NB4 (cell line): ENCODE measurements around the gene CCDC85C.

ENCODE experiments used
- MYC ChIP-seq: IDR thresholded peaks from 2 replicates; pipeline ENCODE4 v1.6.1; 2011; ENCODE audit warnings: low read depth, low read length
- POLR2A ChIP-seq: IDR thresholded peaks from 2 replicates; pipeline ENCODE4 v1.6.1; 2011; ENCODE audit warnings: mild to moderate bottlenecking; ENCODE audit not compliant: insufficient read length; ENCODE audit errors: extremely low read depth
- TF ChIP-seq, protein P1 (sequence below): IDR thresholded peaks from one replicate; pipeline ENCODE4 v1.5.1; 2012; ENCODE audit warnings: low read depth, low read length
- TF ChIP-seq, protein P2 (sequence below): IDR thresholded peaks from 2 replicates; pipeline ENCODE4 v1.6.1; 2011; ENCODE audit warnings: low read depth, low read length

DNA sequence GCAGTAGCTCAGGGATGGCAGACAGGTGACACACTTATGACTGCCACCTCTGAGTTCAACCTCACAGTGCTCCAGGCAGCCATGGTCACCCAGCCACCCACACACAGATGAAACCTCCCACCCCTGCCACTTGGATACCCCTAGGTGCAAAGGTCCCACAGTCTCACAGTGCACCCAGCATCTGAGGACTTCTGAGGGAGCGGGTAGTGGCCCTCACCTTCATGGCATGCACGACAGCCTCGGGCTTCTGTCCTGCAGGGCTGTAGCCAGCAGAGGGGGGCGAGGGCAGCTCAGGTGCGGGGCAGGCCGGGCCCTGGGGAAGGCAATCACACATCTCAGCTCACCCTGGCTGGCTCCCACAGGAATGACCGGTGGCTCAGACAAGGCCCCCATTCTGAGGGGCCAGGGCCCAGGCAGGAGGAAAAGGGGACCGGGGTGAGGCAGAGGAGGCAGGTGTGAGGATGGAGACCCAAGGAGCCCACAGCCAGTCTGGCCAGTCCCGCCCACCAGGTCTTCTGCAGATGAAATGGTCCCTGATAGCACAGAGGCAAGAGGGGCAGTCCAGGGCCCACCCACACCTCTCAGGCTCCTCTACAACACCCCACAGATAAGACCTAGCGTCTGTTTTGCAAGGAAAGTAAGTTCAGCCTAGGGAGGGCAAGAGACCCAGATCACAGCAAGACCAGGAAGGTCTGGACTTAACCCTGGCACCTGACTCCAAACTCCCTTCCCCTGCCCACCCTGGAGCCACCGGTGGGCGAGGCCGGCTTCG, 87.0 kb downstream of the CCDC85C start:
- TF ChIP-seq, protein P1, sequence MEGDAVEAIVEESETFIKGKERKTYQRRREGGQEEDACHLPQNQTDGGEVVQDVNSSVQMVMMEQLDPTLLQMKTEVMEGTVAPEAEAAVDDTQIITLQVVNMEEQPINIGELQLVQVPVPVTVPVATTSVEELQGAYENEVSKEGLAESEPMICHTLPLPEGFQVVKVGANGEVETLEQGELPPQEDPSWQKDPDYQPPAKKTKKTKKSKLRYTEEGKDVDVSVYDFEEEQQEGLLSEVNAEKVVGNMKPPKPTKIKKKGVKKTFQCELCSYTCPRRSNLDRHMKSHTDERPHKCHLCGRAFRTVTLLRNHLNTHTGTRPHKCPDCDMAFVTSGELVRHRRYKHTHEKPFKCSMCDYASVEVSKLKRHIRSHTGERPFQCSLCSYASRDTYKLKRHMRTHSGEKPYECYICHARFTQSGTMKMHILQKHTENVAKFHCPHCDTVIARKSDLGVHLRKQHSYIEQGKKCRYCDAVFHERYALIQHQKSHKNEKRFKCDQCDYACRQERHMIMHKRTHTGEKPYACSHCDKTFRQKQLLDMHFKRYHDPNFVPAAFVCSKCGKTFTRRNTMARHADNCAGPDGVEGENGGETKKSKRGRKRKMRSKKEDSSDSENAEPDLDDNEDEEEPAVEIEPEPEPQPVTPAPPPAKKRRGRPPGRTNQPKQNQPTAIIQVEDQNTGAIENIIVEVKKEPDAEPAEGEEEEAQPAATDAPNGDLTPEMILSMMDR: no peak
- TF ChIP-seq POLR2A (no peak), MYC (no peak)
- TF ChIP-seq, protein P2, sequence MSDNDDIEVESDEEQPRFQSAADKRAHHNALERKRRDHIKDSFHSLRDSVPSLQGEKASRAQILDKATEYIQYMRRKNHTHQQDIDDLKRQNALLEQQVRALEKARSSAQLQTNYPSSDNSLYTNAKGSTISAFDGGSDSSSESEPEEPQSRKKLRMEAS: no peak
